Loucy (cell line): ENCODE data around the gene UCK2.

ENCODE experiments used
- H2AFZ ChIP-seq: fragments of 200-600 bp; sonication (generic); 2 replicates; pipeline ENCODE4 v1.6.0; 2016; ENCODE audit warnings: antibody characterized with exemption, mild to moderate bottlenecking, low read length, moderate library complexity
- H3F3A ChIP-seq: fragments of 200-600 bp; 2 replicates; pipeline ENCODE4 v1.6.0; 2016; ENCODE audit warnings: antibody characterized with exemption, low read depth, mild to moderate bottlenecking
- H3K27me3 ChIP-seq: fragments of 200-600 bp; sonication (generic); 2 replicates; pipeline ENCODE4 v1.6.1; 2014; ENCODE audit warnings: low read length, mild to moderate bottlenecking; ENCODE audit not compliant: insufficient read depth, poor library complexity, severe bottlenecking
- H3K36me3 ChIP-seq: fragments of 200-600 bp; sonication (generic); 2 replicates; pipeline ENCODE4 v1.6.1; 2016; ENCODE audit warnings: low read length; ENCODE audit not compliant: insufficient read depth
- H3K4me1 ChIP-seq: fragments of 200-600 bp; sonication (generic); 2 replicates; pipeline ENCODE4 v1.5.1; 2014; ENCODE audit warnings: low read length, mild to moderate bottlenecking; ENCODE audit not compliant: insufficient read depth, poor library complexity, severe bottlenecking
- H3K4me2 ChIP-seq: fragments of 200-600 bp; sonication (generic); 2 replicates; pipeline ENCODE4 v1.6.0; 2014; ENCODE audit warnings: antibody characterized with exemption, low read length, low read depth, mild to moderate bottlenecking; ENCODE audit not compliant: poor library complexity, severe bottlenecking
- H3K4me3 ChIP-seq: fragments of 200-600 bp; sonication (generic); 2 replicates; pipeline ENCODE4 v1.5.1; 2014; ENCODE audit warnings: low read length, mild to moderate bottlenecking, mixed read lengths; ENCODE audit not compliant: poor library complexity, severe bottlenecking
- H3K79me2 ChIP-seq: fragments of 200-600 bp; sonication (generic); 2 replicates; pipeline ENCODE4 v1.6.1; 2014; ENCODE audit warnings: low read length; ENCODE audit not compliant: insufficient read depth
- H3K9ac ChIP-seq: fragments of 200-600 bp; sonication (generic); 2 replicates; pipeline ENCODE4 v1.6.0; 2014; ENCODE audit warnings: mild to moderate bottlenecking, low read depth, low read length, moderate library complexity; ENCODE audit not compliant: poor library complexity, severe bottlenecking
- H3K9me2 ChIP-seq: fragments of 200-600 bp; sonication (generic); replicated peaks from 2 replicates; pipeline ENCODE4 v1.6.1; 2016; ENCODE audit warnings: low read depth, low read length, mixed read lengths
- H3K9me3 ChIP-seq: fragments of 200-600 bp; sonication (generic); 2 replicates; pipeline ENCODE4 v1.6.1; 2014; ENCODE audit warnings: mild to moderate bottlenecking, antibody characterized with exemption, low read length, low read depth; ENCODE audit not compliant: insufficient read depth
- H4K20me1 ChIP-seq: fragments of 200-600 bp; sonication (generic); 2 replicates; pipeline ENCODE4 v1.6.0; 2014; ENCODE audit warnings: antibody characterized with exemption, low read length, mild to moderate bottlenecking; ENCODE audit not compliant: insufficient read depth, poor library complexity, severe bottlenecking
- CTCF ChIP-seq: fragments of 200-600 bp; sonication (generic); conservative IDR thresholded peaks from 2 replicates; pipeline ENCODE4 v1.5.1; 2014; ENCODE audit warnings: mild to moderate bottlenecking, antibody characterized with exemption, low read length
- EZH2phosphoT487 ChIP-seq: fragments of 200-600 bp; IDR thresholded peaks from 2 replicates; pipeline ENCODE4 v1.6.1; 2018; ENCODE audit warnings: antibody characterized with exemption, mild to moderate bottlenecking, moderate library complexity, borderline replicate concordance

Gene UCK2

GRCh38 chr1:165886983-165887382, 59.6 kb downstream of the UCK2 start:
- no peaks in the 10 kb centered on the region for H3K9me3 ChIP-seq
- no peak overlapping the region for H3K9ac ChIP-seq
- no peaks in the 10 kb centered on the region for H3F3A ChIP-seq
- peaks cover 12% of the 10 kb centered on the region for H3K4me1 ChIP-seq
- peaks cover 98% of the 10 kb centered on the region for H3K79me2 ChIP-seq
- H2AFZ ChIP-seq, result no peak overlapping the region
- H3K4me2 ChIP-seq, result no peak overlapping the region
- TF ChIP-seq EZH2phosphoT487 (no peak), CTCF (no peak)
- H3K9me2 ChIP-seq, result no peaks in the 10 kb centered on the region
- H3K36me3 ChIP-seq, result peaks cover 24% of the 10 kb centered on the region; the same call in 1 of the 2 replicates
- no peaks in the 10 kb centered on the region for H3K27me3 ChIP-seq
- H3K4me3 ChIP-seq, result no peak overlapping the region
- H4K20me1 ChIP-seq, result peaks cover 80% of the 10 kb centered on the region

GRCh38 chr1:165887877-165888551, 60.6 kb downstream of the UCK2 start:
- Histone ChIP-seq H3K4me2 (no peak overlapping the region), H3K27me3 (no peaks in the 10 kb centered on the region), H3K4me3 (no peak overlapping the region), H3F3A (no peaks in the 10 kb centered on the region), H3K36me3 (peaks cover 34% of the 10 kb centered on the region), H3K9me3 (no peaks in the 10 kb centered on the region), H3K9me2 (no peaks in the 10 kb centered on the region), H2AFZ (no peak overlapping the region), H4K20me1 (peaks cover 76% of the 10 kb centered on the region), H3K79me2 (peaks cover 88% of the 10 kb centered on the region), H3K4me1 (peaks cover 12% of the 10 kb centered on the region), H3K9ac (no peak overlapping the region)
- no peak for TF ChIP-seq CTCF
- TF ChIP-seq EZH2phosphoT487, result no peak

GRCh38 chr1:165888552-165888920, 61.1 kb downstream of the UCK2 start:
- Histone ChIP-seq H3K36me3 (peaks cover 39% of the 10 kb centered on the region), H3K27me3 (no peaks in the 10 kb centered on the region), H3F3A (no peaks in the 10 kb centered on the region), H2AFZ (no peak overlapping the region), H4K20me1 (peaks cover 71% of the 10 kb centered on the region), H3K4me1 (peaks cover 12% of the 10 kb centered on the region), H3K9me2 (no peaks in the 10 kb centered on the region), H3K79me2 (peaks cover 83% of the 10 kb centered on the region), H3K9me3 (no peaks in the 10 kb centered on the region), H3K4me3 (no peak overlapping the region), H3K4me2 (no peak overlapping the region), H3K9ac (no peak overlapping the region)
- TF ChIP-seq CTCF, result no peak
- no peak for TF ChIP-seq EZH2phosphoT487
